Gastroesophageal sphincter (tissue), 4 donors: Measurements from ENCODE around the gene FAIM2. TPM values are rescaled to one million over a fixed set of nuclear protein-coding genes. Genes with fewer than 3 reads are reported as not detected.

Experiments
- ATAC-seq: fragments of 150-250 bp; one replicate; pipeline ENCODE4 v1.9.1; 2016; ENCODE audit warnings: mild to moderate bottlenecking, moderate library complexity
- H3K27ac ChIP-seq, 4 donors: fragments of 200-600 bp; sonication (generic) in 3 of 4; 1 replicate in 3 of 4; 2 replicates in 1 of 4; pipeline ENCODE4 v1.5.1; 2016 to 2019
- H3K27me3 ChIP-seq: fragments of 200-600 bp; sonication (generic); one replicate; pipeline ENCODE4 v1.5.1; 2019
- H3K36me3 ChIP-seq, 2 donors: fragments of 200-600 bp; sonication (generic); one replicate each; pipeline ENCODE4 v1.5.1; 2019; ENCODE audit warnings: control low read depth in 1 of 2
- H3K4me1 ChIP-seq, 3 donors: fragments of 200-600 bp; sonication (generic); 1 replicate in 2 of 3; 2 replicates in 1 of 3; pipeline ENCODE4 v1.5.1; 2016 to 2019; ENCODE audit warnings: control low read depth in 2 of 3
- H3K4me3 ChIP-seq, 2 donors: fragments of 200-600 bp; sonication (generic); one replicate each; pipeline ENCODE4 v1.5.1; 2019; ENCODE audit warnings: mild to moderate bottlenecking in 1 of 2, moderate library complexity in 1 of 2
- H3K9me3 ChIP-seq, 3 donors: fragments of 200-600 bp; sonication (generic); one replicate each; pipeline ENCODE4 v1.5.1; 2017 to 2019; ENCODE audit warnings: control low read depth in 2 of 3
- CTCF ChIP-seq, 4 experiments: fragments of 200-600 bp in 2 of 4; fragments of 450-650 bp in 2 of 4; sonication (generic) in 1 of 4; IDR thresholded peaks; one replicate each; pipeline ENCODE4 v1.5.1; 2017 to 2019; ENCODE audit warnings: antibody characterized with exemption in 4 of 4, mild to moderate bottlenecking in 2 of 4, moderate library complexity in 2 of 4
- EP300 ChIP-seq: sonication (generic); formaldehyde crosslinking; IDR thresholded peaks from one replicate; pipeline ENCODE4 v1.6.1; 2017; ENCODE audit warnings: antibody characterized with exemption, mild to moderate bottlenecking
- POLR2A ChIP-seq, 2 donors: fragments of 450-650 bp; IDR thresholded peaks; one replicate each; pipeline ENCODE4 v1.6.1; 2017; ENCODE audit warnings: antibody characterized with exemption in 2 of 2, mild to moderate bottlenecking in 2 of 2, moderate library complexity in 1 of 2
- POLR2AphosphoS5 ChIP-seq: sonication (generic); formaldehyde crosslinking; IDR thresholded peaks from one replicate; pipeline ENCODE4 v1.6.1; 2017; ENCODE audit warnings: antibody characterized with exemption
- WGBS, 2 donors: methylation state at CpG; one replicate each; pipeline ENCODE4 v1.1.5; 2018; ENCODE audit warnings: low coverage in 1 of 2; 5-methylcytosine and 5-hydroxymethylcytosine counted together
- total RNA-seq, 4 donors: library from RNA; depleted of rRNA; stranded (reverse); fragments of >200 nt; gene quantifications; one replicate each; pipeline ENCODE4 v1.1.0, GENCODE V29; 2016

FAIM2 gene
- total RNA-seq, 4 donors from 2014 or later, result 3.4 to 7.4 (median 5.9) TPM

- ATAC-seq, result no peak
- no peak overlapping the region for H3K4me3 ChIP-seq
- no peaks in the 10 kb centered on the region for H3K36me3 ChIP-seq
- no peaks in the 10 kb centered on the region for H3K27me3 ChIP-seq
- H3K27ac ChIP-seq, result no peak overlapping the region
- no peak for TF ChIP-seq POLR2A (IDR thresholded peaks at IDR 0.05)
- TF ChIP-seq POLR2AphosphoS5, result no peak
- TF ChIP-seq CTCF (IDR thresholded peaks at IDR 0.05), result no peak
- TF ChIP-seq EP300, result no peak
- no CpG with 5 or more reads among the region's 1 CpG for WGBS, 2 donors
- no peaks in the 10 kb centered on the region for H3K9me3 ChIP-seq
- H3K4me1 ChIP-seq, result no peaks in the 10 kb centered on the region
These were observed 36.0 kb upstream of the FAIM2 start for GRCh38 chr12:49939707-49940106.

GRCh38 chr12:49939307-49939706 lies 35.6 kb upstream of the FAIM2 start:
- no peak for TF ChIP-seq CTCF (IDR thresholded peaks at IDR 0.05)
- TF ChIP-seq EP300, result no peak
- TF ChIP-seq POLR2AphosphoS5, result no peak
- no peak for TF ChIP-seq POLR2A (IDR thresholded peaks at IDR 0.05)
- no peak overlapping the region for H3K4me3 ChIP-seq
- no peaks in the 10 kb centered on the region for H3K36me3 ChIP-seq
- H3K27me3 ChIP-seq, result no peaks in the 10 kb centered on the region
- H3K9me3 ChIP-seq, result no peaks in the 10 kb centered on the region
- H3K27ac ChIP-seq, result no peak overlapping the region
- no peaks in the 10 kb centered on the region for H3K4me1 ChIP-seq
- ATAC-seq, result no peak

GRCh38 chr12:49937639-49938300 lies 34.1 kb upstream of the FAIM2 start:
- no peak overlapping the region for H3K27ac ChIP-seq
- H3K27me3 ChIP-seq, result no peaks in the 10 kb centered on the region

GRCh38 chr12:49936925-49937324 lies 33.2 kb upstream of the FAIM2 start:
- no peak for ATAC-seq
- Histone ChIP-seq H3K27ac (no peak overlapping the region), H3K4me1 (no peaks in the 10 kb centered on the region)

More at GRCh38 chr12:49937639-49938300, 34.1 kb upstream of the FAIM2 start:
- H3K4me3 ChIP-seq, result no peak overlapping the region
- ATAC-seq, result no peak
- H3K36me3 ChIP-seq, result no peaks in the 10 kb centered on the region
- WGBS, 2 donors, result 75 to 81% methylated on average over 1 to 7 of the region's 8 CpGs
- TF ChIP-seq CTCF (IDR thresholded peaks at IDR 0.05) (no peak), POLR2A (IDR thresholded peaks at IDR 0.05) (no peak), POLR2AphosphoS5 (no peak), EP300 (no peak)
- no peaks in the 10 kb centered on the region for H3K4me1 ChIP-seq
- H3K9me3 ChIP-seq, result no peaks in the 10 kb centered on the region

More at GRCh38 chr12:49936925-49937324, 33.2 kb upstream of the FAIM2 start:
- 87 to 90% methylated on average over 3 of the region's 3 CpGs for WGBS, 2 donors
- no peak overlapping the region for H3K4me3 ChIP-seq
- H3K9me3 ChIP-seq, result no peaks in the 10 kb centered on the region
- TF ChIP-seq CTCF (IDR thresholded peaks at IDR 0.05) (no peak), POLR2A (IDR thresholded peaks at IDR 0.05) (no peak), POLR2AphosphoS5 (no peak), EP300 (no peak)
- no peaks in the 10 kb centered on the region for H3K27me3 ChIP-seq
- H3K36me3 ChIP-seq, result no peaks in the 10 kb centered on the region
